ENCODE results near the gene OGFR. TPM values are rescaled to one million over a fixed set of nuclear protein-coding genes. Genes with fewer than 3 reads are reported as not detected.

The OGFR gene
- total RNA-seq, 1 experiment from 2014 or later, result 78.9 TPM

DNA sequence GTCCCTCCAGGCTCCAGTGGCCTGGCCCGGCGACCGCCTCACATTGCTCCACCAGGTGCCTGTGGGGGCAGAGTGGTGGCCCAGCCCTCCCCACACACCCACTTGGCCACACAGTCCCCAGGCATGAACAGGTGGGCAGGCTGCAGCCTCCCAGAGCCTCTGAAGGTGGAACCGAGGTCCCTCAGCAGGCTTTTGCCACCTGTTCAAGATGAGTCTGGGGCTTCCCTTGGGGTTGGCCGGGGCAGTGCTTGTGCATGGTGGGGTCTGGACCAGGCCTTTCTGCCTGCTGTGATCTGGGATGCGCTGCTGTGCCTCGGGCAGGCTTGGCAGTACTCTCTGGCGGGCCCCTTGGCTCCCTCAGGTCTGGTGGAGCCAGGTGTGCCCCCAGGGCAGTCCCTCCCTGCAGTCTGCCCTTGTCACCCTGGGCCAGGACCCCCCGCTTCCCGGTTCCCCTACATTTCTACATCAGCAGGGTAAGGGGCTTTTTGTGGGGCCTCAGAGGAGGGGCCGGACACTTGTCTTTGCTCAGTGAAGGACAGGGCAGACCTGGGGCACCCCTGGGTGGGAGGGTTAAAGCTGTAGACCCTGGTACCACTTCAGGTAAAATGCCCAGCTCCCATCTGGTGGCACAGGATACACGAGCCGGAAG, 9.5 kb downstream of the OGFR start:
- Histone ChIP-seq H3K27ac (ENCODE audit: low read length) (no peak overlapping the region), H3K9me2 (replicated peaks; ENCODE audit: low read length) (no peaks in the 10 kb centered on the region), H3F3A (ENCODE audit: low read length, unreplicated experiment) (no peaks in the 10 kb centered on the region), H4K20me1 (ENCODE audit: low read length) (no peaks in the 10 kb centered on the region), H3K27me3 (ENCODE audit: low read length) (peaks cover 19% of the 10 kb centered on the region), H3K4me3 (ENCODE audit: low read length) (no peak overlapping the region), H3K4me2 (ENCODE audit: low read length) (no peak overlapping the region), H2AFZ (ENCODE audit: low read length) (no peak overlapping the region), H3K79me2 (ENCODE audit: low read length) (no peaks in the 10 kb centered on the region), H3K9me3 (ENCODE audit: low read length) (no peaks in the 10 kb centered on the region), H3K4me1 (ENCODE audit: insufficient read depth, low read length) (peaks cover 26% of the 10 kb centered on the region), H3K36me3 (ENCODE audit: low read depth, low read length) (peaks cover 14% of the 10 kb centered on the region), H3K9ac (ENCODE audit: low read length) (no peak overlapping the region)
- TF ChIP-seq EZH2phosphoT487 (IDR thresholded peaks at IDR 0.05; ENCODE audit: borderline replicate concordance, low read length), result no peak
- TF ChIP-seq, protein P1, sequence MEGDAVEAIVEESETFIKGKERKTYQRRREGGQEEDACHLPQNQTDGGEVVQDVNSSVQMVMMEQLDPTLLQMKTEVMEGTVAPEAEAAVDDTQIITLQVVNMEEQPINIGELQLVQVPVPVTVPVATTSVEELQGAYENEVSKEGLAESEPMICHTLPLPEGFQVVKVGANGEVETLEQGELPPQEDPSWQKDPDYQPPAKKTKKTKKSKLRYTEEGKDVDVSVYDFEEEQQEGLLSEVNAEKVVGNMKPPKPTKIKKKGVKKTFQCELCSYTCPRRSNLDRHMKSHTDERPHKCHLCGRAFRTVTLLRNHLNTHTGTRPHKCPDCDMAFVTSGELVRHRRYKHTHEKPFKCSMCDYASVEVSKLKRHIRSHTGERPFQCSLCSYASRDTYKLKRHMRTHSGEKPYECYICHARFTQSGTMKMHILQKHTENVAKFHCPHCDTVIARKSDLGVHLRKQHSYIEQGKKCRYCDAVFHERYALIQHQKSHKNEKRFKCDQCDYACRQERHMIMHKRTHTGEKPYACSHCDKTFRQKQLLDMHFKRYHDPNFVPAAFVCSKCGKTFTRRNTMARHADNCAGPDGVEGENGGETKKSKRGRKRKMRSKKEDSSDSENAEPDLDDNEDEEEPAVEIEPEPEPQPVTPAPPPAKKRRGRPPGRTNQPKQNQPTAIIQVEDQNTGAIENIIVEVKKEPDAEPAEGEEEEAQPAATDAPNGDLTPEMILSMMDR (conservative IDR thresholded peaks at IDR 0.05; ENCODE audit: low read depth, low read length), result no peak
- no peak for TF ChIP-seq EZH2 (IDR thresholded peaks at IDR 0.05; ENCODE audit: low read length, unreplicated experiment)
- intact Hi-C loops (cut with micrococcal nuclease), result no loop called here
- BruUV-seq (replicated peaks), result no TSS peak
- no peak for ATAC-seq
- ChIA-PET POLR2A (ENCODE audit: unreplicated experiment) (no interaction called here), CTCF (no interaction called here)
- DNase-seq, result no peak

DNA sequence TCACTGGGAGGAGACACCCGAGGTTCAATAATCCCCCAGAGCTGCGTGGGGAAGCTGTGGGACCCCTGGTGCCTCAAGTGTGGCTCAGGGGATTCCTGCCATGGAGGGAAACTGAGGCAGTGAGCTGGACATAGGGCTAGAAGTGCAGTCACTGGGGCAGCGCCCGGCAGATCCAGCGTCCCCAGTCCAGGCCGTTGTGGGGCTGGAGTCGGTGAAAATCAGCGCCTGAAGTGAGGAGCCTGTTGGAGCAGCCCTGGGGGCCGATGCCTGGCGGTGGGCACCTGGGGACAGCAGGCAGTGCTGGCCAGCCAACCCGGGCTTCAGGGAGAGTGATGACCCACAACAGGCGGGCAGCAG, 10.1 kb downstream of the OGFR start:
- DNase-seq (no peak), ATAC-seq (peak; percentile 1; the same call in 1 of the 2 replicates)
- Histone ChIP-seq H3K36me3 (ENCODE audit: low read depth, low read length) (peaks cover 9% of the 10 kb centered on the region), H3F3A (ENCODE audit: low read length, unreplicated experiment) (no peaks in the 10 kb centered on the region), H3K9ac (ENCODE audit: low read length) (no peak overlapping the region), H3K27me3 (ENCODE audit: low read length) (peaks cover 19% of the 10 kb centered on the region), H3K27ac (ENCODE audit: low read length) (no peak overlapping the region), H3K79me2 (ENCODE audit: low read length) (no peaks in the 10 kb centered on the region), H3K9me3 (ENCODE audit: low read length) (no peaks in the 10 kb centered on the region), H2AFZ (ENCODE audit: low read length) (no peak overlapping the region), H3K4me2 (ENCODE audit: low read length) (no peak overlapping the region), H3K9me2 (replicated peaks; ENCODE audit: low read length) (no peaks in the 10 kb centered on the region), H3K4me3 (ENCODE audit: low read length) (no peak overlapping the region), H3K4me1 (ENCODE audit: insufficient read depth, low read length) (peaks cover 31% of the 10 kb centered on the region), H4K20me1 (ENCODE audit: low read length) (no peaks in the 10 kb centered on the region)
- no peak for TF ChIP-seq EZH2 (IDR thresholded peaks at IDR 0.05; ENCODE audit: low read length, unreplicated experiment)
- TF ChIP-seq, protein P1 (conservative IDR thresholded peaks at IDR 0.05; ENCODE audit: low read depth, low read length), result no peak
- intact Hi-C loops (cut with micrococcal nuclease), result no loop called here
- TSS peak; percentile 14 for BruUV-seq (replicated peaks)
- POLR2A ChIA-PET (ENCODE audit: unreplicated experiment), result no interaction called here
- CTCF ChIA-PET, result interaction anchor here (0.9 kb wide), 1 partner anchor 47 kb away, joined by 6 read pairs; the partner anchor contains the start of gene TCFL5

Data from PC-3 (cell line).